Epithelial cell of prostate (primary cell): ENCODE results near the gene TSHZ3.

ENCODE experiments used
- DNase-seq: peaks from one replicate; pipeline ENCODE4 v3.0.0-alpha.2; 2011; ENCODE audit warnings: low read depth, low spot score
- H3K27ac ChIP-seq: fragments of 450-650 bp; 2 replicates; pipeline ENCODE4 v1.5.1; 2017; ENCODE audit warnings: mild to moderate bottlenecking

Gene TSHZ3

GRCh38 chr19:31339411-31339810 lies 9.8 kb downstream of the TSHZ3 start:
- DNase-seq, result no peak
- H3K27ac ChIP-seq, result no peak overlapping the region

GRCh38 chr19:31338069-31338776 lies 11.0 kb downstream of the TSHZ3 start:
- H3K27ac ChIP-seq, result no peak overlapping the region
- DNase-seq, result no peak

GRCh38 chr19:31337008-31337914 lies 12.0 kb downstream of the TSHZ3 start:
- no peak for DNase-seq
- H3K27ac ChIP-seq, result no peak overlapping the region

- no peak for DNase-seq
- H3K27ac ChIP-seq, result no peak overlapping the region
Measured at GRCh38 chr19:31335716-31336115, 13.5 kb downstream of the TSHZ3 start.

DNA sequence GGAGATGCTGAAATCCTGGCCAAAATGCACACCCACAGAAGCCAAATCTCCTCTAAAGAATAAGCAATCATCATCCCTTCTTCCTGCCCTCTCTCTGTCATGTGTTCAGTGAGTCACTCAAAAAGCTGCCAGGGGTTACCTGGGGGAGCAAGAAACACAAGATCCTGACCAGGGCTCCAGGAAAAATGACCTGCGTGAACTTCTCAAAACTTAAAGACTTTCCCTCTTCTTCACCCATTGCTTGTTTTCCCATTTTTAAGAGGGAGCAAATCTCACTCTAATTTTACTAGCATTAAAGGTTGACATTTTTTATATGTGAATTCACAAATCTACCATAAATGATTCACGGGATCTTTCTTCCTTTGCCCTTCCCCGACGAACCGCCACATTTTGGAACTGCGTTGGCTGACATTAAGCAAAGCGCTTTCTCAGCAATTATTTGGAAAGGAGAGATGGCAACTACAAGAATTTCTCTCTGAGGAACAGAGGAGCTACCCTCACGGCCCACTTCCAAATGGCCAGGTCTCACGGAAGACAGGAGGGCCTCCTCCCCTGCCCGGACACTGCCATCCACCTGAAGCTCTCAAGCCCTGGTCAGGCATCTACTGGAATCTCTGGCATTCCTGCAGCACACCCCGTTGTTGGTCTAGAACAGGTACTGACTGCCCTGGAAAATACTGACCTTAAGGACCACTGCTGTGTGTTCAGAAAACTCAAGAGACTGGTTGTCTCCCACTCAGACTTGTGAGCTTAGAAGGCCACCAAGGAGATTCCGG lies 14.2 kb downstream of the TSHZ3 start:
- peak overlapping the region; percentile 70 for H3K27ac ChIP-seq
- no peak for DNase-seq

GRCh38 chr19:31334101-31334848 lies 15.0 kb downstream of the TSHZ3 start:
- peak; percentile 40 for DNase-seq
- H3K27ac ChIP-seq, result peak overlapping the region; percentile 70

DNA sequence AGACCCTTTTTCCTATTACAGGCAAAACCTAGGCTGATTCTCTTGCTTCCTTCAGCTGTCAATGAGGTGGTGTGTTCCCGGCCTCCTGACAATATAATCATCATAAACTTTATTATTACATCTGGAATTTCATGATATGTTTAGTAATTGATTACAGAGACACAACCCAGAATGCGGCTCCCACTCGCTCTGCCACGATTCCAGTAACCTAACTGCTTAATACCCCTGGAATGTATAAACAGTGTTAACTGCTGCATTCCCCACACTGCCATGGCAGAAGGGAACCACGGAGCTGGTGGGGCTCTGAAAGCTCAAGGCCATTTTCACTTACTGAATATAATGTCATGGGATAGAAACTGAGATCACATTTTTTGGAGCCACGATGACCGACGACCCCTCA lies 17.1 kb downstream of the TSHZ3 start:
- no peak overlapping the region for H3K27ac ChIP-seq
- DNase-seq, result no peak

DNA sequence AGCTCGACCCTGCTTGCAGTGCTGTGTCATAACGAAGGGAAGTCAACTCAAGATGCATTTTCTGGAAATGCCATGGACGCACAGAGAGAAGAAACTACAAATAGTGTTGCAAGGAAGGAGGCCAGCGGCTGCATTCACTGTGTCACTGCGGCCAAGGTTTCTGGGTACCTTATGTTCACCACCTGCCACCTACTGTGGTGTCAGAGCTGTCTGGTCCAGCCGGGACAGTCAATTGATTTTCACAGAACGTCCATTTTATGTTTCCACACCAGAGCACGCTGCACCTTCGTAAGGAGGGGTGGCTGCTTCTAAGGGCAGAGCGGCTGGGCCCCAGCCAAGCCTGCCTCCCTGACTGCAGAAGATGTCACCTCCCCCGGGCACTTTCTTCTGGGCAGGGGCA lies 17.7 kb downstream of the TSHZ3 start:
- no peak overlapping the region for H3K27ac ChIP-seq

DNA sequence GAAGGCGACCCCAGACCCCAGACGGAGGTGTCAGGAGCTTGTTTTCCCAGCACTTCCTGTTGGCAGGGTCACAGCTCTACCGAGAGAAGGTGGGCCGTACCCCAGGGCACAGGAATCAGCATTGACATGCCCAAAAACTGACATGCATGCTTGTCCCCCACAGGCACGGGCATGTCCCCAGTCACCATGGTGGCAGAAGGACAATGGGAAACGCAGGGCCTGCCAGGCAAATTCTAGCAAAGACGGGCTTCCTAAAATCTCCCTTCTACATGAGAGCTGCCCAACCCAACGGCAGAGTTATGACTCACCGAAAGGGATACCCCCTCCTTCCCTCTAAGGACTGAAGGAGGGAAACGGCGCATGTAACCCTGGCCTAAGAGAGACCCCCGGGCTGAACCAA lies 18.5 kb downstream of the TSHZ3 start:
- DNase-seq, result no peak
- peak overlapping the region; percentile 28 for H3K27ac ChIP-seq

More for the DNA sequence above, 17.7 kb downstream of the TSHZ3 start:
- no peak for DNase-seq

- peak overlapping the region; percentile 28 for H3K27ac ChIP-seq
- no peak for DNase-seq
Measured at GRCh38 chr19:31330237-31330636, 19.0 kb downstream of the TSHZ3 start.

GRCh38 chr19:31329819-31330218 lies 19.4 kb downstream of the TSHZ3 start:
- H3K27ac ChIP-seq, result no peak overlapping the region
- DNase-seq, result no peak

- H3K27ac ChIP-seq, result no peak overlapping the region
- DNase-seq, result no peak
Measured at GRCh38 chr19:31328238-31328637, 21.0 kb downstream of the TSHZ3 start.

GRCh38 chr19:31326329-31327028 lies 22.8 kb downstream of the TSHZ3 start:
- no peak overlapping the region for H3K27ac ChIP-seq

DNA sequence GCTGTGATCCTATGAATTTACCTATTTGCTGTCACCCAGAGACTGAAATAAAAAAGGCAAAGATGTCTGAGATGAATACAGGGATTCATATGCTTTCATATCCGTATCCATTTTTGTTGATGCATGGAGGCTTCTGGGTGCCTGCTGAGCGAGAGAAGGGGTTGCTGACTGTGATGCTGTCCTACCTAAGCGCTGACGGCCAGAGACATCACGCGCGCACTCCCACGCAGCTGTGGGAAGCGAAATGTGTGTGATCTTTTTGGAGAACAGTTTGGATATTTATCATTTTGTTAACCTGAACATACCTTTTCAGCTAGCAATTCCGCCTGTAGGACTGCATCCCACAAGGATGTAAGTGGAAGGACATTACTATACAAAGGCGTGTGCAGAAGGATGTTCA lies 23.9 kb downstream of the TSHZ3 start:
- no peak overlapping the region for H3K27ac ChIP-seq
- no peak for DNase-seq

More at GRCh38 chr19:31326329-31327028, 22.8 kb downstream of the TSHZ3 start:
- DNase-seq, result no peak

GRCh38 chr19:31319465-31319864 lies 29.8 kb downstream of the TSHZ3 start:
- H3K27ac ChIP-seq, result no peak overlapping the region
- no peak for DNase-seq

DNA sequence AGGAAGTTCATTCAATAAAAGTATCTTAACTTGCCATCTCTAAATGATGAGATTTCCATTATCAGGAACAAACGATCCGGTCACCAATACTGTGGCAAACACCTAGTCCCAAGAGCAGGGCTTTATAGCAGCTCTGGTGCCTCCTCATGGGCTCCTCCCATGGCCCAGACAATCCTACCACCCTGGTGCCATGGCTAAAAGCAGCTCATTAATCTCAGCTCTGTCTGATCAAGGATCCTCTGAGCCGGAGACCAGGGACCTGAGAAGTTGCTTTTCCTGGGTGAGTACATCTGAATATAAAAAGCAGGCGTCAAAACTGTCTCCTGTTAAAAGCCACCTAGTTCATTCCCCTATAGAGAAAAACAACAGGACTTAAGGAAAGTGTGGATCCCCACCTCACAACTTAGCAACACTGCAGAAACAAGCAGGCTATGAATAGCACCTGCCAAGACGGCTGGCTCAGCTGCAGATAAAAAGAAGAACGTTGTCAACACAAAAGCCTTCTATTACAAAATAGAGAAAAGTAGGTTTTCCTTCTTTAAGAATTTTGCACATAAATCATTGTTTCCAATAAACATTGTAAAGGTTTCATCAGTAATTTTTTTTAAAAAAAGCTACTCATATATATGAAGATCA lies 30.3 kb downstream of the TSHZ3 start:
- no peak for DNase-seq
- H3K27ac ChIP-seq, result no peak overlapping the region

DNA sequence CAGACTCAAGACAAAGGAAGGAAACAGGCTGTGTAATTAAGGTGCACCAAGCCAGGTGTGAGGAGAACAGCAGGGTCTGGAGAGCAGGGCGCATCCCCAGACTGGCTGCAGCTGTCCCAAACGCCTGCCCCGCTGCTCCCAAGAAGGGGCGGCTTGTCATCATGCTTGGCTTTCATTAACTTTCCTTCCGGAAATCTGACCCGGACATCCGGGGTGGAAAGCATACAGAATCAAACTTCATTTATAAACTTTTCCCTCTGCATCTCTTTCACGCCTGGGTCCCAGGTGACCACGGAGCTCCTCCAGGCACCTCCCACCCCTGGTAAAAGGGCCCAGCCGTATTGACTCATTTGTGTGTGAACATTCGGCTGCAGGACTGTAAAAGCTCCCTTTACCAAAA lies 31.7 kb downstream of the TSHZ3 start:
- no peak for DNase-seq
- no peak overlapping the region for H3K27ac ChIP-seq

GRCh38 chr19:31317093-31317492 lies 32.1 kb downstream of the TSHZ3 start:
- no peak for DNase-seq
- no peak overlapping the region for H3K27ac ChIP-seq
